Astrocyte of the cerebellum (primary cell): ENCODE data around the gene EYA2.

Experiments
- DNase-seq: peaks from one replicate; pipeline ENCODE4 v3.0.0-alpha.2; 2011; ENCODE audit warnings: low read depth
- H3K4me3 ChIP-seq: 2 replicates; pipeline ENCODE4 v1.5.1; 2011; ENCODE audit warnings: mild to moderate bottlenecking, low read depth, low read length, moderate library complexity
- in situ Hi-C: cut with HindIII; loops from 2 replicates; pipeline ENCODE4 v1.10.0; 2017; ENCODE audit warnings: low sequenced_read_pairs
- TF ChIP-seq, protein P1 (sequence below): IDR thresholded peaks from 2 replicates; pipeline ENCODE4 v1.5.1; 2012; ENCODE audit warnings: low read length, low read depth, moderate library complexity, mild to moderate bottlenecking; ENCODE audit errors: missing control alignments

EYA2 gene

DNA sequence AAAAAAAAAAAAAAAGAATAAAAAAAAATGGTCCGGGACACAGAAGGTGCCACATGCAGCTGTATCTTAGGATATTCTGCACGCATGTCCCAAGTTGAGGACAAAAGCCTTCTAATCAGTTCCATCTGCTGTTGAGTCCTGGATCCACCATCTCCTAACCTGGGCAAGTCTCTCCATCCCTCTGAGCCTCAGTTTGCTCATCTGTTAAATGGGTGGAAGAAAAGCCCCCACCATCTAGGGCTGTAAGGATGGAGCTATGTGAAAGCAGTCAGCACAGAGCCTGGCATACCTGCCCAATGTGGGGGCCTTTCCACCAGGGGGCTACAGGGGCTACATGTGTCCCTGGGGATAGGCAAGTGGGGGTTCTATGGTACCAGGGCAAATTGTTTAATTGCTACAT is 253.4 kb downstream of the EYA2 start:
- in situ Hi-C loops, result no loop called here
- TF ChIP-seq, protein P1, sequence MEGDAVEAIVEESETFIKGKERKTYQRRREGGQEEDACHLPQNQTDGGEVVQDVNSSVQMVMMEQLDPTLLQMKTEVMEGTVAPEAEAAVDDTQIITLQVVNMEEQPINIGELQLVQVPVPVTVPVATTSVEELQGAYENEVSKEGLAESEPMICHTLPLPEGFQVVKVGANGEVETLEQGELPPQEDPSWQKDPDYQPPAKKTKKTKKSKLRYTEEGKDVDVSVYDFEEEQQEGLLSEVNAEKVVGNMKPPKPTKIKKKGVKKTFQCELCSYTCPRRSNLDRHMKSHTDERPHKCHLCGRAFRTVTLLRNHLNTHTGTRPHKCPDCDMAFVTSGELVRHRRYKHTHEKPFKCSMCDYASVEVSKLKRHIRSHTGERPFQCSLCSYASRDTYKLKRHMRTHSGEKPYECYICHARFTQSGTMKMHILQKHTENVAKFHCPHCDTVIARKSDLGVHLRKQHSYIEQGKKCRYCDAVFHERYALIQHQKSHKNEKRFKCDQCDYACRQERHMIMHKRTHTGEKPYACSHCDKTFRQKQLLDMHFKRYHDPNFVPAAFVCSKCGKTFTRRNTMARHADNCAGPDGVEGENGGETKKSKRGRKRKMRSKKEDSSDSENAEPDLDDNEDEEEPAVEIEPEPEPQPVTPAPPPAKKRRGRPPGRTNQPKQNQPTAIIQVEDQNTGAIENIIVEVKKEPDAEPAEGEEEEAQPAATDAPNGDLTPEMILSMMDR, result no peak
- H3K4me3 ChIP-seq, result no peak overlapping the region
- DNase-seq, result no peak

DNA sequence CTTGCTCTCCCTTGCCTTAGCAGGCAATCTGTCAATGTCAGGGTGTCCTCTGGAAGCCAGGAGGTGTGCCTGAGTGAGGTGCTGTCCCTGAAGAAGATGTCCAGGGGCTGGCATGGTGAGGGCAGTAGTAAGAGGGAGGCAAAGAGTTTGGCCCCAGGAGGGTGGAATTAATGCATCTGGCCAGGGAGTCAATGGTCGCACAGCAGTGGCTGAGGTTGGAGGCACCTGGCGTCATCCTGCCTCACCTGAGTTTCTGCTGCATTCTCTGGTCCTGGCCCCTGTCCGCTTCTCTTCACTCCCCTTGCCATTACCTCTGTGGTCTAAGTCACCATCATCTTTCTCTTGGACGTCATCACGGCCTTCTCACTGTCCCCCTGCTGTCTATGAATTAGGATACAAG is 255.3 kb downstream of the EYA2 start:
- in situ Hi-C loops, result no loop called here
- DNase-seq, result no peak
- no peak overlapping the region for H3K4me3 ChIP-seq
- TF ChIP-seq, protein P1, result no peak

DNA sequence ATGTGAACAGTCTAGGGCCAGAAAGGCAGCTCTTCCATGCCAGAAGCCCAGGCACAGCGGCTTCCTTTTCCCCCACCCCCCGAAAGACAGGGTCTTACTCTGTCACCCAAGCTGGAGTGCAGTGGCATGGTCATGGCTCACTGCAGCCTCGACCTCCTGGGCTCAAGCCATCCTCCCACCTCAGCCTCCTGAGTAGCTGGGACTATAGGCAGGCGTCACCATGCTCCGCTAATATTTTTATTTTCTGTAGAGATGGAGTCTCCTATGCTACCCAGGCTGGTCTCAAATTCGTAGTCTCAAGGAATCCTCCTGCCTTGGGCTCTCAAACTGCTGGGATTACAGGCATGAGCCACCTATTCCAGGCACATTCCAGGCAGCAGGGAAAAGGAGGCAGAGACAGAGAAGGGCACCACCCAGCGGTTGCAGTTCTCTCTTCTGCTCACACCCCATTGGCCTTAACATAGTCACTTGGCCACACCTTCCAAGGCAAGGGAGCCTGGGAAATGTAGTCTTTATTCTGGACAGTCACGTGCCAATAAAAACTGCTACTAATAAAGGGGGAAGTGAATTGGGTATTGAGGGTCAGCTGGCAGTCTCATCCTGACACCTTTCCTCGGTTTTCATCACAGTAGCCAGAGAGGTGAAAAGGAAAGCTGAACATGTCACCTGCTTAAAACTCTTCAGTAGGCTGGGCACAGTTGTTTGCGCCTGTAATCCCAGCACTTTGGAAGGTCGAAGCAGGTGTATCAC is 255.9 kb downstream of the EYA2 start:
- in situ Hi-C loops, result no loop called here
- H3K4me3 ChIP-seq, result no peak overlapping the region
- no peak for DNase-seq
- TF ChIP-seq, protein P1, result peak; percentile 58

DNA sequence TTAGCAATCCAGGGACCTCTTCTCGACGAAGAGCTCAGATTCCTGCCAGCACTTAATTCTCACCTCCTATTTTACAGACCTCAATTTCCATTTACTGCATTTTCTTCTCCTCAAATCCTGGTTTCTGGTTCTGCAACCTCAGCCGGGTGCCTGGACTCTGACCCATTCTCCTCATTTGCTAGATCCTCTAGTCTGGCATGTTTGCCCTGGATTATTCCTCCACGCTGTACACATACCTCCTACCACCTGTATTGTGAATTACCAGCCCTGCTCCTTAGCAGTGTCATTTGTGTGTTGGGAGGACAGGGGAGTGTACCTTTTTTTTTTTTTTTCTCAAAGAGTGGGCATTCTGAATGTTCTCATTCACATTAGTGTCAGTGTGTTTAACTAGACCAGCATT is 257.4 kb downstream of the EYA2 start:
- in situ Hi-C loops, result no loop called here
- TF ChIP-seq, protein P1, result no peak
- DNase-seq, result no peak
- H3K4me3 ChIP-seq, result no peak overlapping the region

DNA sequence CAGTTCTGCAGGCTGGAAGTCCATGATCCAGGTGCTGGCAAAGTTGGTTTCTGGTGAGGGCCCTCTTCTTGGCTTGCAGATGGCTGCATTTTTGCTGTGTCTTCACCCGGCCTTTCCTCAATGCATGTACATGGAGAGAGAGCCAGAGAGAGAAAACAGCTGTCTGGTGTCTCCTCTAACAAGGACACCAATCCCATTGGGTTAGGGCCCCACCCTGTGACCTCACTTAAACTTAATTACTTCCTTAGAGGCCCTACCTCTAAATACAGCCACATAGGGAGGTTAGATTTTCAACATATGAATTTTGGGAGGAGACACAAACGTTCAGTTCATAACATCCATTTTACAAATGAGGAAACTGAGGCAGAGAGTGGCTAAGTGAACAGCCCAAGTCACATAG is 259.4 kb downstream of the EYA2 start:
- no peak for DNase-seq
- no peak overlapping the region for H3K4me3 ChIP-seq
- in situ Hi-C loops, result no loop called here
- TF ChIP-seq, protein P1, result no peak

DNA sequence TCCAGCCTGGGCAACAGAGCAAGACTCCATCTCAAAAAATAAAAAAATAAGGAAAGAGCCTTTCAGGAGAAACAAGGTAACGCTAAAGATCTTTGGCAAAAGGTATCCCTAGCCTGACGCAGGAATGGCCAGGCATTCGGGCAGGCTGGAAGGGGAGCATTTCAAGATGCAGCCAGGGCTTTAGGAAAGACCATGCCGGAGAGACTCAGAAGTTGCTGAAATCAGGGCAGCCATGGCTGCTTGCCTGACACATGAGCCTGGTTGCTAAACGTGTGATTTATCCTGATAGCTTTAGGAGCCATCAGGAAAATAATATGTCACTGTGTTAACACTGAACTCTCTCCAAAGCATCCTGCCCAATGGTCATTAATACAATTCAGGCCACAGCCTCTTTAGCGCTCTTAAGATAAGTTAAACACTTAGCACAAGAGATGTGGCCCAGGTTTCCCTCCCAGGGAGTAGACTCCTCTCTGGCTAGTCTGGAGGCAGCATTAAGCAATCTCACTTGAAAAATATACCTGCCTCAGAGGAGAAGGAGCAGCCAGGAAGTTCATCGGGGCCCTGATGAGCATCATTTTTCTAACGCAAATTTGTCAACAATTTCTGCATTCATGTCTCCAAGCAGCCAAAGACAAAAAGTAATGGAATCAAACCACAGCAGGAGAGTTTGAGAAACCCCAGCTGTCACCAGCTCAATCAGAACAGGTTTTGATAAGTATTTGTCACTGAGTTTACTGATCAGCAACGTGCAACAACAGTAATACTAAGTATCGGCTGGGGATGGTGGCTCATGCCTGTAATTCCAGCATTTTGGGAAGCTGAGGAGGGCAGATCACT is 261.9 kb downstream of the EYA2 start:
- H3K4me3 ChIP-seq, result no peak overlapping the region
- TF ChIP-seq, protein P1, result no peak

More for the DNA sequence above, 261.9 kb downstream of the EYA2 start:
- in situ Hi-C loops, result no loop called here
- DNase-seq, result no peak
